NOMO-1 treated with dmso at 0.1 percent for 144 hours (cell line): ENCODE measurements around the gene OR10H1.
"Not testable (repeated sequence)": the region's sequence is repeated elsewhere in the genome, so short reads cannot be mapped to it uniquely, and the experiment has no call there.

Source experiments
- DNase-seq: peaks from one replicate; lab custom pipeline; 2025; ENCODE audit not compliant: unreplicated experiment; lab: John Stamatoyannopoulos, UW

Gene OR10H1, protein sequence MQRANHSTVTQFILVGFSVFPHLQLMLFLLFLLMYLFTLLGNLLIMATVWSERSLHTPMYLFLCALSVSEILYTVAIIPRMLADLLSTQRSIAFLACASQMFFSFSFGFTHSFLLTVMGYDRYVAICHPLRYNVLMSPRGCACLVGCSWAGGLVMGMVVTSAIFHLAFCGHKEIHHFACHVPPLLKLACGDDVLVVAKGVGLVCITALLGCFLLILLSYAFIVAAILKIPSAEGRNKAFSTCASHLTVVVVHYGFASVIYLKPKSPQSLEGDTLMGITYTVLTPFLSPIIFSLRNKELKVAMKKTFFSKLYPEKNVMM

DNA sequence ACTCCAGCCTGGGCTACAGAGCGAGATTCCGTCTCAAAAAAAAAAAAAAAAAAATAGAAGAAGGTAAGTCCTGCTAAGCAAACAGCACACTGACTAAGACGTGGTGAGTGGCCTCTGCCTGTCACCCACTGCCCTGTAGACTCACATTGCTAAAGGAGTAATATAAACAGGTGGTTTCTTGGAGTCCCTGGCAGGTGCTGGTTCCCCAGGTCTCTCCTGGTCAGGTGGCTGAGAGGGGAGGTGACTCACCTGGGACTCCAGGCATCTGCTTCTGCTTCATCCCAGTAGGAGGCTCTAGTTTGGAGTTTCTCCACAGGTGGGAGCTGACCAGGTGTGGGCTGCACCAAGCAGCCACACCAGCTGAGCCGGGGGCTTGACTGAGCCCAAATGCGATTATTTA, at the start of gene OR10H1:
Gene OR10H1 (minus strand): TSS at position 359 of the 400 bp plus-strand sequence. CDS start 7,627 bp downstream, outside the sequence.
- DNase-seq = no peak

DNA sequence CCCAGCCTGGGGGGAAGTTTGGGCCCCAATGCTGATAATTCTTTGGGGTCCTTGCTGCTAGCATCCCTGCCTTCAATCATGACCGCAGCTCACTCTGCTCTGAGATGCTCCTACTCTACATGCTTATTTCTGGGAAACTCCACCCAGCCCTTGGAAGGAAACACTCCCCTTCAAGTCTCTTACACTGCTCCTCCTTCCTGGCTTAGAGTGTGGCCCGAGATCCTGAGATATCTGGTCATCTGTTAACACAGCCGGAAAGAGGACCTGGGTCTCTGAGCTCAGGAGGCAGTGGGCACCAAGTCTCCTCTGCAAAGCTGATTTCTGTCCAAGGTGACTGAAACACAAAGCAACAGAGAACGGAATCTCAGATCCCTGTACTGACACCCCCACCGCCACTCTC, 49.4 kb upstream of the OR10H1 start:
- DNase-seq = no peak

DNA sequence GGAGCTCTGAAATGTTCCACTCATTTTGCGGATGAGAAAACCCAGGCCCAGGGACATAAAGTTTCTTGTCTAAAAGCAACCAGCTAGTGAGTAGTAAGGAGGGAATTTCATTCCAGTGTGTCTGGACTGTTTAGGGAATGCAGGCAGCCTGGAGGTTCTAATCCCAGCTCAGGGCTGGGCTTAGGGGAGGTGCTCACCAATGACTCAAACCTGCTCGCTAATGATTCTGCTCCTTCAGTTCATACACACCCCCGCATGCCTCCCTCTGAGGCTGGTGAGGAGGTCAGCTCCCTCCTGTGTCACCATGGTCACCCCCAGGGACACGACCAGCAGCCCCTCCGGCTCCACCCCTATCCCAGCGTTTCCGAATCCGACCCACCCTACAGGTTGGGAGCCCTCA, 47.8 kb upstream of the OR10H1 start:
- DNase-seq = no peak

DNA sequence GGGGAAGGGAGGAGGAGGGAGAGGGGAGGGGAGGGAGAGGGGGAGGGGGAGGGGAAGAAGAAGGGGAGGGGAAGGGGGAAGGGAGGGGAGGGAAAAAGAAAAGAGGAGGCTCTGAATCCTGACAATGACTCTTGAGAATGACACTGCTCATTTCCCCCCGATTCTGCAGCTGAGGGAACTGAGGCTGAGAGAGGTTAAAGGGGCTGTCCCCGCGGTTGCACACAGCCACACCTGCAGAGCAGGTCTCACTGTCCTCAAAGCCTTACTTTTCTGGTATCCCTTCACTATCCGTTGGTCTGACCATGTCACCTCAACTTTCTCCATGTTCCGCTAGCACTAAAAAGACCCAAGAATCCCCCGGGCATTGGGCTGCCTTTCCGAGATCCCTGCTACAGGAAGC, 47.0 kb upstream of the OR10H1 start:
- no peak for DNase-seq

DNA sequence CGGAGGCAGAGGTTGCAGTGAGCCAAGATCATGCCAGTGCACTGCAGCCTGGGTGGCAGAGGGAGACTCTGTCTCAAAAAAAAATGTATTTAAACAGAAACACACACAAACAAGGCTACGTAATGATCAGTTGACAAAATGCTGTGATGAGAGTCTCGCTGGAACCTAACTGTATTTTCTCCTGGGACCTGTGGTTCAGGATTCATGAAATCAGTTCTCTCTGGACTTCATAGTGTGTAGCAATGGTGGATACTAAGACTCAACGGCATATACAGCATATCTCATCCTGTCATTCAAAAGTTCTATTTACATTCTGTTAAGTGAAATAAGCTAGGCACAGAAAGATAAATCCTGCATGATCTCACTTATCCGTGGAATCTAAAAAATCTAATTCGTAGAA, 45.1 kb upstream of the OR10H1 start:
- DNase-seq = no peak

DNA sequence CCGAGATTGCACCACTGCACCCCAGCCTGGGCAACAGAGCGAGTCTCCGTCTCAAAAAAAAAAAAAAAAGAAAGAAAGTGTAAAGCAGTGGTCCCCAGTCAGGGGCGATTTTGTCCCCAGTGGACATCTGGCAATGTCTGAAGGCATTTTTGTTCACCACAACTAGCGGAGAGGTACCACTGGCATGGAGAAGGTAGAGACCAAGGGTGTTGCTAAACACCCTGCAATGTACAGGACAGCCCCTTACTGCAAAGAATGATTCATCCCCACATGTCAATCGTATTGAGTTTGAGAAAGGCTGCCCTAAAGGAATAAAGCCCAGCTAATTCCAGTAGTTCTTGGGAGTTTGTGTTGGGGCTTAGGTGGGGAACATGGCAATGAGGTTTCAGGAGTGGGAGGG, 43.7 kb upstream of the OR10H1 start:
- DNase-seq = no peak

DNA sequence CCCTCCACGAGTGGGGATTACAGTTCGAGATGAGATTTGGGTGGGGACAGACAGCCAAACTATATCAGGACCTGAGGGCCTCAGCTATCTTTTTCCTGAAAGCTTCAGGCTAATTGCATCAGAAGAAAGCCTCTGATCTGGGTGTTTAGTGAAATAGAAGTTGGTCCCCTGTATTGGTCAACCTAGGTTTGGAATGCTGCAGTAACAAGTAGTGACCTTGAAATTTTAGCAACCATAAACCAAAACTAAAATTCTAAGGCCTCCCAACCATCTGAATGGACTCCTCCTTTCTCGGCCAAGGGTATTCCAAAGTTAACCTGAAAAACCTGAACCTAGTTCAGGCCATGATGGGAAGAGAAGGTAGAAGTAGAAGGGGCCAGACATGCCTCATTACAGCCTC, 34.9 kb upstream of the OR10H1 start:
- no peak for DNase-seq

DNA sequence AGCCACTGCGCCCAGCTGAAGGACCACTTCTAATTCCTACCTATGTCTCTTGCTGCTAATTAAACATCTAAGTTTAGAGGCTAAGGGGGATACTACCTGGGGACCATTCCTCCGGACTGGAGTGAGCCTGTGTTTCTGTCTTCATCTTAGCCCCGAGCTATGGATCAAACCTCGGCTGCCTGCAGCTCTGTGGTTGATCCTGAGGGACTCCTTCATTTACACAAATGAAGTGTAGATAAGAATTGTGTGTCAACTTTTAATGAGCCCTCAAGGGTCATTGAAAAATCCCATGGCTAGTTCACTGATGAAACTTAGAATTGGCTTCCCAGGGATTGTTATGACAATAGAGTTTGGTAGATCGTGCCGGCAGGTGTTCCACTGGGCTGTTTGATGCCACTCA, 31.5 kb upstream of the OR10H1 start:
- no peak for DNase-seq

DNA sequence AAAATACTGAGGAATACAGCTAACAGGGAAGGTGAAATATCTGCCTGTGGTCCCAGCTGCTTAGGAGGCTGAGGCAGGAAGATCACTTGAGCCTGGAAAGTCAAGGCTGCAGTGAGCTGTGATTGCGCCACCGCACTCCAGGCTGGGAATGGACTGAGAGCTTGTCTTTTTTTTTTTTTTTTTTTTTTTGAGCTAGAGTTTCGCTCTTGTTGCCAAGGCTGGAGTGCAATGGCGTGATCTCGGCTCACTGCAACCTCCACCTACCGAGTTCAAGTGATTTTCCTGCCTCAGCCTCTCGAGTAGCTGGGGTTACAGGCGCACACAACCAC, 28.4 kb upstream of the OR10H1 start:
- DNase-seq = not testable (repeated sequence)

DNA sequence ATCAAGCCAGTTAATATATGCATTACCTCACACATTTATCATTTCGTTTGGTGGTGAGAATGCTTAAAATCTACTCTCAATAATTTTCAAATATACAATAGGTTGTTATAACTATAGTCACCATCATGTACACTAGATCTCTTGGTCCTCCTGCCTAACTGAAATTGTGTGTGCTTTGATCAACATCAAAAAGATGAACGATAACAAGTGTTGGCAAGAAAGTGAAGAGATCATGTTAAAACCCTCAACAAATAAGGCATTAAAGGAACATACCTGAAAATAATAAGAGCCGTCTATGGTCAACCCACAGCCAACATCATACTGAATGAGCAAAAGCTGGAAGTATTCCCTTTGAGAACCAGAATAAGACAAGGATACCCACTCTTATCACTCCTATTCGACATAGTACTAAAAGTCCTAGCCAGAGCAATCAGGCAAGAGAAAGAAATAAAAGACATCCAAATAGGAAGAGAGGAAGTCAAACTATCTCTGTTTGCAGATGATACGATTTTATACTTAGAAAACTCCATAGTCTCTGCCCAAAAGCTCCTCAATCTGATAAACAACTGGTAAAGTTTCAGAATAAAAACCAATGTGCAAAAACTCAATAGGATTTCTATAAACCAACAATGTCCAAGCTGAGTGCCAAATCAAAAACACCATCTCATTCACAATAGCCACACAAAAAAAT, 27.9 kb upstream of the OR10H1 start:
- no peak for DNase-seq

DNA sequence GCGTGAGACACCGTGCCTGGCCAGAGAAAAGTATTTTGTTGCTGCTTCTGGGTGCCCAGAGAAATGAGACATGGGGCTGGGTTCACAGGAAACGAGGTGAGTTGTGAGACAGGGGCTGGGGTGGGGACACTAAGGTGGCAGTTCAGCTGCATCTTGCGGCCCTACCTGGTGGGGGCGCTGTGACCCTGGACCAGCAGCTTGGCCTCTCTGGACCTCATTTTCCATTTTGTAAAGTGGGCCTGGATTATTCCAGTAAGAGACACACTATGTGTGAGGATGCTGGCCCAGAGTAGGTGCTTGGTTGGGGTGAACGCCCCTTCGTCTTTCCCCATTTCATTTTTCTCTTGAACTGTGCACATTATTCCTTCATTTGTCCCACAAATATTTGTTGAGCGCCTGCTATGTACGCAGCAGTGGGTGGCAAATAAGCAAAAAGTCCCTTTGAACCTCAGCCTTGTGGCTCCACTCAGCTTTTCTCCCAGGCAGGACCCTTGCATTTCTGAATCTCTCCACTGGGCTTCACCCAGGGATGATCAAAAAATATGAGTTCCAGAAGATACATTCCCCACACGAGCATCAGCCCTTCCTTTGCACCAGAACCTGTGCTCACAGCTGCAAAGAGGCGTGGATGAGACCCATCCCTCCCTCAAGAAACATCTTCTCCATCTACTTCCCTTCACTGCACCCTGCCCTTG, 26.6 kb upstream of the OR10H1 start:
- no peak for DNase-seq

DNA sequence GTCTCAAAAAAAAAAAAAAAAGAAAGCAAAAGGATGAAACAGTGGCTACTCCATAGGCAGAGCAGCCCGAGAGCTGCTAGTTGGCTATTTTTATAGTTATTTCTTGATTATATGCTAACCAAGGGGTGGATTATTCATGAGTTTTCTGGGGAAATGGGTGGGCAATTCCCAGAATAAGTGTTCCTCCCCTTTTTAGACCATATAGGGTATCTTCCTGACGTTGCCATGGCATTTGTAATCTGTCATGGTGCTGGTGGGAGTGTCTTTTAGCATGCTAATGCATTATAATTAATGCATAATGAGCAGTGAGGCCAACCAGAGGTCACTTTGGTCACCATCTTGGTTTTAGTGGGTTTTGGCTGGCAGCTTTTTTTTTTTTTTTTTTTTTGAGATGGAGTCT, 25.4 kb upstream of the OR10H1 start:
- no peak for DNase-seq

DNA sequence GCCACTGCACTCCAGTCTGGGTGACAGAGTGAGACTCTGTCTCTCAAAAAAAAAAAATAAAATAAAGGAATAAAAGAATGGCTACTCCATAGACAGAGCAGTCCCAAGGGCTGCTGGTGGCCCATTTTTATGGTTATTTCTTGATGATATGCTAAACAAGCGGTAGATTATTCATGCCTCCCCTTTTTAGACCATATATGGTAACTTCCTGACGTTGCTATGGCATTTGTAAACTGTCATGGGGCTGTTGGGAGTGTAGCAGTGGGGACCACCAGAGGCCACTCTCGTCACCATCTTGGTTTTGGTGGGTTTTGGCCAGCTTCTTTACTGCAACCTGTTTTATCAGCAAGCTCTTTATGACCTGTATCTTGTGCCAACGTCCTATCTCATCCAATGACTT, 24.4 kb upstream of the OR10H1 start:
- DNase-seq = not testable (repeated sequence)

DNA sequence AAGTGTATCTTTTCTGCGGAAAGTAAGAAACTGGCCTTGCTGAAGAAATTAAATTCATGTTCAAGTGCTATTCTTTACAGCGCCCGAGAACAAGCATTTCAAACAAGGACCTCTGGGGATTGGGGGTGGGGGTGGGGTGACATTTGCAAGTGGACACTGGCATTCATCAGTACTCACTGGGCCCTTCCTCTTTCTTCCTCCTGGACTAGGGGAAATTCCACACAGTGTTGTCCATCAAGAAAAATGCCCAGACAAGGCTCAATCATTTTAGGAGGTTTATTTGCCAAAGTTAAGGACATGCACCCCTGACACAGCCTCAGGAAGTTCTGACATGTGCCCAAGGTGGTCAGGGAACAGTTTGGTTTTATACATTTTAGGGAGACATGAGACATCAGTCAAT, 22.9 kb upstream of the OR10H1 start:
- no peak for DNase-seq

DNA sequence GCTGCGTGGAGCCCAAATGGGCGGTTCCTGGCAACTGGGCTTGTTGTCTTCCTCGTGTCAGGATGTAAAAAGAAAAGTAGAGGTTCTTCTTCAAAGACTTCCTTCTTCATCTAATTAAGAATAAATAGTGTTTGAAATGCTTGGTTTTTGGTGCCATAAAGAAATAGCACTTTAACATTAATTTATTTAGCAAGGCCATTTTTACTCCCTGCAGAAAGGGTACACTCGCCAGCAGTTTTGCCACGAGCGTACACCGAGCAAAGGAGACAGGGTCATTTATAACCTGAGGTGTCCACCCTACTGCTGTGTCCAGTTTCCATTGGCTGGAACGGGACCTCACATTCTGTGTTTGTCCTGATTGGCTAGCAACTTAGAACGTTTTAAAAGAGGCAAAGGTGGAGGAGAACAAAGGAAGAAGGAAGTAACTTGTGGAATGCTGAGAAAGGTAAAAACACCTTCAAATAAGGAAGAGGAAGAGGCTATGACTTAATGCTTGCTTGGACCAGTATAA, 21.8 kb upstream of the OR10H1 start:
- DNase-seq = peak; percentile 56

DNA sequence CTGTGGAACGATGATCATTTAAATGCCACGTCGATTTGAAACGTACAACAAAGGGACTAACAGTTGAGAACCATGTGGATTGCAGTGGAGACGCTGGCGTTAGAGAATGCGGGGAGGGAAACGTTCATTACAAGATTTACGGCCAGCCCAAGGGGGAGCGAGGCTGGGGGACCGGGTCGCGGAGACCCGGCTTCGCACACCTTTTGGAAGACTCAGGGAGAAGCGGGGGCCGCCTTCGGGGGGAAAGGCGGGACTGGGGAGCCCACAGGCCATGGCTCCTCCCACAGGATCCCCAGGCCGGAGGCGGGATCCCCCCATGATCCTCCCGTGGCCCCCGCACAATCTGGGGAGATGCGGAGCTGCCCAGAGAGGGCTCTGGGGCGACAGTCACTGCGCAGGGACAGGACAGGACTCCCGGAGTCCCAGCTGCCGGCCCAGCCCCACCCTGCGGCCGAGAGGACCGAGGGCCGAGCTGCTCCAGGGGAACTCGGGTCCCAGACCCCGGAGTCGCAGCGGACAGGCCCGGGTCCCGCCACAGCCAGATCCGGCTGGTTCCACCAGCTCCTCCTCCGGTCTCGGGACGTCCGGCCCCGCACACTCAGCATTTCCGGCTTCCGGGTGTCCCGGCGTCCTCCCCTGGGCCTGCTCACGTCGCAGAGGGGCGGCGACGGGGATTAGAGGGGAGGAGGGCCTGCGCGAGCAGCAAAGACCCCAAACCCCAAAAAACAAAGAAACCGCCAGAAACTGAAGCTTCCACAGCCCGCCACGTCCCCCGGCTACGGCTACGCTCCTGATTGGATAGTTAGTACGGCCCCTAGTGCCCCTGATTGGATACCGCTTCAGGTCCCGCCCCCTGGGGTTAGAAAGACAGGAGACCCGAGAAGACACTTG, 21.1 kb upstream of the OR10H1 start:
- DNase-seq = peak; percentile 96

DNA sequence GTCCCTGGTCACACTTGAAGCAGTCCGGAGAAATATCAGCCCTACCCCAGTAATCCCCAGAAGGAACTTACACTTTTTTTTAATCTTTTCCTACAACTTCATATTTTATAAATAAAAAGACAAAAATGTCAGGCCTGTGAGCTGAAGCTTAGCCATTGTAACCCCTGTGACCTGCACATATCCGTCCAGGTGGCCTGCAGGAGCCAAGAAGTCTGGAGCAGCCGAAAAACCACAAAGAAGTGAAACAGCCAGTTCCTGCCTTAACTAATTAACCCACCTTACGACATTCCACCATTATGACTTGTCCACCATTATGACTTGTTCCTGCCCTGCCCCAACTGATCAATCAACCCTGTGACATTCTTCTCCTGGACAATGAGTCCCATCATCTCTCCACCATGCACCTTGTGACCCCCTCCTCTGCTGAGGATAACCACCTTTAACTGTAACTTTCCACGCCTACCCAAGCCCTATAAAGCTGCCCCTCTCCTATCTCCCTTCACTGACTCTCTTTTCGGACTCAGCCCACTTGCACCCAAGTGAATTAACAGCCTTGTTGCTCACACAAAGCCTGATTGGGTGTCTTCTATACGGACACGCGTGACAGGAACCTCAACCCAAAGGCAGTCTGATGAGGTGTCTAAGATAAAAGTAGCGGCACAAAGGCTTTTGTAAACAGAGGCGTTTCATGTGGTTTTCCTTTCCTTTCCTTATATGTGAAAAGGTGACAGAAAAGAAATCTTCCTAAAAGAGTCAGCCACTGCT, 20.3 kb upstream of the OR10H1 start:
- DNase-seq = not testable (repeated sequence)

DNA sequence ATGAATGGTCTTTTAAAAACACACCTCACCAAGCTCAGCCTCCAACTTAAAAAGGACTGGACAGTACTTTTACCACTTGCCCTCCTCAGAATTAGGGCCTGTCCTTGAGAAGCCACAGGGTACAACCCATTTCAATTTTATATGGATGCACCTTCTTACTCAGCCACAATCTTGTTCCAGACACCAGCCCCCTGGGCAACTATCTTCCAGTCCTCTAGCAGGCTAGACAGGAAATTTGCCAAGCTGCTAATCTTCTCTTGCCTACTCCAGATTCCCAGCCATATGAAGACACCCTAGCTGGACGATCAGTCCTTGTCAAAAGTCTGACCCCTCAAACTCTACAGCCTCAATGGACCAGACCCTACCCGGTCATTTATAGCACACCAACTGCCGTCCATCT, 18.8 kb upstream of the OR10H1 start:
- DNase-seq = not testable (repeated sequence)

DNA sequence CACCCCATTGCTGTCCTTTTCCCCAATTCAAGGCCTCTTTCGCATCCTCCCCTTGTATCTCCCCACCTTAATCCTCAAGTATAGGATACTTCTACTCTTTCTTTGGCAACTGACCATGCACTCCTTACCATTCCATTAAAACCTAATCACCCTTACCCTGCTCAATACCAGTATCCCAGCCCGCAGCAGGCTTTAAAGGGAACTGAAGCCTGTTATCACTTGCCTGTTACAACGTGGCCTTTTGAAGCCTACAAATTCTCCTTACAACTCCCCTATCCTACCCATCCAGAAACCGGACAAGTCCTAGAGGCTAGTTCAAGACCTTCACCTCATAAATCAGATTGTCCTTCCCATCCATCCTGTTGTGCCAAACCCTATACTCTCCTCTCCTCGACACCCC, 16.2 kb upstream of the OR10H1 start:
- no peak for DNase-seq

DNA sequence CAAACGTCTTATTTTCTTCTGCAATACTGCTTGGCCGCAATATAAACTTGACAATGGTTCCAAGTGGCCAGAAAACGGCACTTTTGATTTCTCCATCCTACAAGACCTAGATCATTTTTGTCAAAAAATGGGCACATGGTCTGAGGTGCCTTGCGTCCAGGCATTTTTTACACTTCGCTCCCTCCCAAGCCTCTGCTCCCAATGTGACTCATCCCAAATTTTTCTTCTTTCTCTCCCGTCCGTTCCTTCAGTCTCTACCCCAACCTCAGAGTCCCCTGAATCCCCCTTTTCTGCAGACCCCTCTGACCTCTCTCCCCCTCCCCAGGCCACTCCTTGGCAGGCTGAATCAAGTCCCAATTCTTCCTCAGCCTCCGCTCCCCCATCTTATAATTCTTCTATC, 14.3 kb upstream of the OR10H1 start:
- DNase-seq = no peak
